OCI-LY1 (cell line): ENCODE results near the gene SPAG17.

Experiments
- H2AFZ ChIP-seq: fragments of 200-600 bp; sonication (generic), shearing (Covaris generic); 2 replicates; pipeline ENCODE4 v1.6.0; 2014; ENCODE audit warnings: antibody characterized with exemption, mild to moderate bottlenecking, low read length
- H3F3A ChIP-seq: fragments of 200-600 bp; sonication (generic), shearing (Covaris generic); 2 replicates; pipeline ENCODE4 v1.6.0; 2014; ENCODE audit warnings: mild to moderate bottlenecking, antibody characterized with exemption, low read length, moderate library complexity; ENCODE audit not compliant: insufficient read depth
- H3K27ac ChIP-seq: fragments of 200-600 bp; sonication (generic); 2 replicates; pipeline ENCODE4 v1.5.1; 2014; ENCODE audit warnings: low read length, mixed run types, mild to moderate bottlenecking, low read depth; ENCODE audit not compliant: poor library complexity, severe bottlenecking
- H3K27me3 ChIP-seq: fragments of 200-600 bp; sonication (generic); 2 replicates; pipeline ENCODE4 v1.6.0; 2014; ENCODE audit warnings: antibody characterized with exemption, mild to moderate bottlenecking, low read length, moderate library complexity; ENCODE audit not compliant: insufficient read depth
- H3K36me3 ChIP-seq: fragments of 200-600 bp; sonication (generic); 2 replicates; pipeline ENCODE4 v1.6.1; 2014; ENCODE audit warnings: mild to moderate bottlenecking, antibody characterized with exemption, low read length, moderate library complexity, mixed read lengths; ENCODE audit not compliant: insufficient read depth
- H3K4me1 ChIP-seq: fragments of 200-600 bp; sonication (generic); 2 replicates; pipeline ENCODE4 v1.5.1; 2014; ENCODE audit warnings: mild to moderate bottlenecking, low read length, moderate library complexity; ENCODE audit not compliant: insufficient read depth, severe bottlenecking
- H3K4me2 ChIP-seq: fragments of 200-600 bp; sonication (generic), shearing (Covaris generic); 2 replicates; pipeline ENCODE4 v1.6.1; 2014; ENCODE audit warnings: low read length
- H3K4me3 ChIP-seq: fragments of 200-600 bp; sonication (generic); 2 replicates; pipeline ENCODE4 v1.5.1; 2014; ENCODE audit warnings: low read length, low read depth, mild to moderate bottlenecking, mixed read lengths; ENCODE audit not compliant: poor library complexity, severe bottlenecking
- H3K79me2 ChIP-seq: fragments of 200-600 bp; shearing (Covaris generic); 2 replicates; pipeline ENCODE4 v1.6.1; 2016; ENCODE audit warnings: mixed run types, low read length, mixed read lengths; ENCODE audit not compliant: insufficient read depth
- H3K9ac ChIP-seq: fragments of 200-600 bp; sonication (generic), shearing (Covaris generic); 2 replicates; pipeline ENCODE4 v1.6.1; 2014; ENCODE audit warnings: mild to moderate bottlenecking, low read length, mixed read lengths
- H3K9me2 ChIP-seq: fragments of 200-600 bp; sonication (generic), shearing (Covaris generic); 2 replicates; pipeline ENCODE4 v1.6.1; 2014; ENCODE audit warnings: low read depth, mild to moderate bottlenecking, low read length, mixed read lengths
- H3K9me3 ChIP-seq: fragments of 200-600 bp; shearing (Covaris generic); 2 replicates; pipeline ENCODE4 v1.6.1; 2014; ENCODE audit warnings: low read length, mixed read lengths
- H4K20me1 ChIP-seq: fragments of 200-600 bp; sonication (generic), shearing (Covaris generic); 2 replicates; pipeline ENCODE4 v1.6.0; 2016; ENCODE audit warnings: mild to moderate bottlenecking, low read length; ENCODE audit not compliant: insufficient read depth
- EZH2 ChIP-seq: fragments of 200-600 bp; sonication (generic), shearing (Covaris generic); IDR thresholded peaks from 2 replicates; pipeline ENCODE4 v1.8.0; 2017; ENCODE audit warnings: borderline replicate concordance, mixed run types, mild to moderate bottlenecking, antibody characterized with exemption, low read length, moderate library complexity, mixed read lengths
- TF ChIP-seq, protein P1 (sequence below): fragments of 200-600 bp; sonication (generic), shearing (Covaris generic); IDR thresholded peaks from 2 replicates; pipeline ENCODE4 v1.5.1; 2017; ENCODE audit warnings: mild to moderate bottlenecking, antibody characterized with exemption, low read length, moderate library complexity, mixed read lengths

Gene SPAG17

DNA sequence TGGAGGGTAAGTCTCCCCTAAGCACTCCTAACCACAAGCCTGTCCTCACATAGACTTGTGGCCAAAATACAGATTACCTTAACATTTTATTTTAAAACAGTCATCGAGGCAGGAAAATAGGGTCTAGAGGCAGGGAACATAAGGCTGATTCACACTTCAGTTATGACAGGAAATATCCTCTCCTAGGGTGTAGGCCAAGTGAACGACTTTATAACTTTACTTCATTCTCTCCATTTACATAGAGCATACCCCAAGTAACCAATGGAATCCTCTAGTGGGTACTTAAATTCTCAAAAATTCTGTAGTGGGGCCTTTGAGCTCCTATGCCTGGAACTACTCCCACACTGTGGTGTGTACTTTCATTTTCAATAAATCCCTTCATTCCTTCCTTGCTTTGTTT is 142.5 kb downstream of the SPAG17 start:
- no peak overlapping the region for H2AFZ ChIP-seq
- H3K27me3 ChIP-seq, result no peaks in the 10 kb centered on the region
- no peak overlapping the region for H3K4me3 ChIP-seq
- no peaks in the 10 kb centered on the region for H3K36me3 ChIP-seq
- H3K9me3 ChIP-seq, result no peaks in the 10 kb centered on the region
- TF ChIP-seq, protein P1, sequence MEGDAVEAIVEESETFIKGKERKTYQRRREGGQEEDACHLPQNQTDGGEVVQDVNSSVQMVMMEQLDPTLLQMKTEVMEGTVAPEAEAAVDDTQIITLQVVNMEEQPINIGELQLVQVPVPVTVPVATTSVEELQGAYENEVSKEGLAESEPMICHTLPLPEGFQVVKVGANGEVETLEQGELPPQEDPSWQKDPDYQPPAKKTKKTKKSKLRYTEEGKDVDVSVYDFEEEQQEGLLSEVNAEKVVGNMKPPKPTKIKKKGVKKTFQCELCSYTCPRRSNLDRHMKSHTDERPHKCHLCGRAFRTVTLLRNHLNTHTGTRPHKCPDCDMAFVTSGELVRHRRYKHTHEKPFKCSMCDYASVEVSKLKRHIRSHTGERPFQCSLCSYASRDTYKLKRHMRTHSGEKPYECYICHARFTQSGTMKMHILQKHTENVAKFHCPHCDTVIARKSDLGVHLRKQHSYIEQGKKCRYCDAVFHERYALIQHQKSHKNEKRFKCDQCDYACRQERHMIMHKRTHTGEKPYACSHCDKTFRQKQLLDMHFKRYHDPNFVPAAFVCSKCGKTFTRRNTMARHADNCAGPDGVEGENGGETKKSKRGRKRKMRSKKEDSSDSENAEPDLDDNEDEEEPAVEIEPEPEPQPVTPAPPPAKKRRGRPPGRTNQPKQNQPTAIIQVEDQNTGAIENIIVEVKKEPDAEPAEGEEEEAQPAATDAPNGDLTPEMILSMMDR, result no peak
- no peak for TF ChIP-seq EZH2
- H3K4me2 ChIP-seq, result no peak overlapping the region
- H3K4me1 ChIP-seq, result no peaks in the 10 kb centered on the region
- H3K27ac ChIP-seq, result no peak overlapping the region
- H3K9ac ChIP-seq, result no peak overlapping the region
- H3K9me2 ChIP-seq, result no peaks in the 10 kb centered on the region
- H4K20me1 ChIP-seq, result no peaks in the 10 kb centered on the region
- H3K79me2 ChIP-seq, result no peaks in the 10 kb centered on the region
- no peaks in the 10 kb centered on the region for H3F3A ChIP-seq

DNA sequence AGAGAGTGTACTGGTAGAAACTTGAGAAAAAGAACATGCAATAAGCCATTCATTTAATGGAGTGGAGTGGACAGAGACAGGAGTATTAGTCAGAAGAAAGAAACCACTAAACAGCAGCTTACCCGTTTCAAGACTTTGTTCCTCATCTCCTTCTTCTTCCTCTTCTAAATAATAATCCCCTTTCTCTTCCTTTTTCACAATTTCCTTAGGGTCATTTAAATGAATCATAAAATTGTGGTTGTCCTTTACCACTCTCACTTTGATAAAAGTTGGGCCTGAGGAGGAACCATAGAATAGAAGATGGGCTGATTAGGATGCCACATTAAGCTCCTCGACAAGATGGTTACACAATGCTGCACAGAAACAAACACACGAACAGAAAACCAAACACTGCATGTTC is 145.9 kb downstream of the SPAG17 start:
- Histone ChIP-seq H3K9ac (no peak overlapping the region), H3K4me3 (no peak overlapping the region), H3K9me2 (no peaks in the 10 kb centered on the region), H3K27me3 (no peaks in the 10 kb centered on the region), H2AFZ (no peak overlapping the region), H3F3A (no peaks in the 10 kb centered on the region), H3K27ac (no peak overlapping the region), H3K79me2 (no peaks in the 10 kb centered on the region), H3K4me2 (no peak overlapping the region), H3K9me3 (no peaks in the 10 kb centered on the region), H3K4me1 (no peaks in the 10 kb centered on the region), H4K20me1 (no peaks in the 10 kb centered on the region), H3K36me3 (no peaks in the 10 kb centered on the region)
- TF ChIP-seq, protein P1, result no peak
- no peak for TF ChIP-seq EZH2

DNA sequence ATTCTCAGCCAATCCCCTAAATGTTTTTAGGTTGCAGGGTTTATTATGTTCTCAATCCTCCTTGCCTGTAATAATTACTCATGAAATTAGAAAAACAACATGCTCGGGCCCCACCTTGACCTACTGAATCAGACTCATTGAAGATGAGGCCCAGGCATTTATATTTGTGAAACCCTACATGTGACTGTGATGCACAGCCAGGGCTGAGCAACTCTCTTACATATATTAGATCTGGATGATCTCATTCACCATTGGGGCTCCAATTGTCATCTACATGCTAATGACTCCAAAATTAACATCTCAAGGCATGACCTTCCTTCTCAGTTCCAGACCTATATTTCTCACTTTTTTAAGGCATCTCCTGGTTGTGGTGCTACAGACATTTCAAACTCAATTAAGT is 152.1 kb downstream of the SPAG17 start:
- Histone ChIP-seq H3K4me3 (no peak overlapping the region), H3K4me1 (no peaks in the 10 kb centered on the region), H3K79me2 (no peaks in the 10 kb centered on the region), H3K4me2 (no peak overlapping the region), H3K9me3 (no peaks in the 10 kb centered on the region), H3F3A (no peaks in the 10 kb centered on the region), H3K9ac (no peak overlapping the region), H3K9me2 (no peaks in the 10 kb centered on the region), H3K27me3 (no peaks in the 10 kb centered on the region), H3K27ac (no peak overlapping the region), H2AFZ (no peak overlapping the region), H4K20me1 (no peaks in the 10 kb centered on the region), H3K36me3 (no peaks in the 10 kb centered on the region)
- TF ChIP-seq, protein P1, result no peak
- no peak for TF ChIP-seq EZH2
